ENCODE results near the gene CDH18.

CDH18 gene

GRCh38 chr5:19713740-19714139, 274.3 kb downstream of the CDH18 start:
- no peak for DNase-seq

GRCh38 chr5:19709403-19709802, 278.6 kb downstream of the CDH18 start:
- no peak for DNase-seq

- DNase-seq: no peak
Observed at GRCh38 chr5:19706776-19707175, 281.2 kb downstream of the CDH18 start.

- DNase-seq: no peak
Observed at GRCh38 chr5:19701731-19702130, 286.3 kb downstream of the CDH18 start.

- DNase-seq: no peak
Observed at GRCh38 chr5:19694949-19695611, 292.9 kb downstream of the CDH18 start.

GRCh38 chr5:19690978-19691377, 297.0 kb downstream of the CDH18 start:
- DNase-seq: no peak

- DNase-seq: no peak
Observed at GRCh38 chr5:19685473-19685872, 302.5 kb downstream of the CDH18 start.

GRCh38 chr5:19676895-19677294, 311.1 kb downstream of the CDH18 start:
- no peak for DNase-seq

GRCh38 chr5:19660679-19661078, 327.3 kb downstream of the CDH18 start:
- no peak for DNase-seq

GRCh38 chr5:19655627-19656026, 332.4 kb downstream of the CDH18 start:
- DNase-seq: no peak

- DNase-seq: no peak
Observed at GRCh38 chr5:19638461-19638860, 349.5 kb downstream of the CDH18 start.

- DNase-seq: no peak
Observed at GRCh38 chr5:19630876-19631275, 357.1 kb downstream of the CDH18 start.

GRCh38 chr5:19626211-19626610, 361.8 kb downstream of the CDH18 start:
- no peak for DNase-seq

GRCh38 chr5:19625562-19625961, 362.4 kb downstream of the CDH18 start:
- DNase-seq: no peak

GRCh38 chr5:19619571-19619970, 368.4 kb downstream of the CDH18 start:
- no peak for DNase-seq

- no peak for DNase-seq
Observed at GRCh38 chr5:19616701-19617215, 371.2 kb downstream of the CDH18 start.

GRCh38 chr5:19615661-19616060, 372.3 kb downstream of the CDH18 start:
- no peak for DNase-seq

- no peak for DNase-seq
Observed at GRCh38 chr5:19615071-19615470, 372.9 kb downstream of the CDH18 start.

- DNase-seq: no peak
Observed at GRCh38 chr5:19608444-19609002, 379.5 kb downstream of the CDH18 start.

GRCh38 chr5:19605846-19606407, 382.1 kb downstream of the CDH18 start:
- DNase-seq: no peak

GRCh38 chr5:19584131-19584530, 403.9 kb downstream of the CDH18 start:
- no peak for DNase-seq

- DNase-seq: no peak
Observed at GRCh38 chr5:19577882-19578281, 410.1 kb downstream of the CDH18 start.

GRCh38 chr5:19568004-19568403, 420.0 kb downstream of the CDH18 start:
- no peak for DNase-seq

- no peak for DNase-seq
Observed at GRCh38 chr5:19565466-19565865, 422.5 kb downstream of the CDH18 start.

- no peak for DNase-seq
Observed at GRCh38 chr5:19564036-19564435, 424.0 kb downstream of the CDH18 start.

Data from activated CD4-positive, alpha-beta T cell treated with anti-CD3 and anti-CD28 coated beads, Interleukin-2, amount 50 U/mL, for 4 hours (primary cell).